HS-27A (cell line): ENCODE results near the gene ANO7.

ENCODE experiments used
- DNase-seq: peaks from one replicate; pipeline ENCODE4 v3.0.0-alpha.2; 2012; ENCODE audit warnings: low read depth, missing footprints

ANO7 gene

DNA sequence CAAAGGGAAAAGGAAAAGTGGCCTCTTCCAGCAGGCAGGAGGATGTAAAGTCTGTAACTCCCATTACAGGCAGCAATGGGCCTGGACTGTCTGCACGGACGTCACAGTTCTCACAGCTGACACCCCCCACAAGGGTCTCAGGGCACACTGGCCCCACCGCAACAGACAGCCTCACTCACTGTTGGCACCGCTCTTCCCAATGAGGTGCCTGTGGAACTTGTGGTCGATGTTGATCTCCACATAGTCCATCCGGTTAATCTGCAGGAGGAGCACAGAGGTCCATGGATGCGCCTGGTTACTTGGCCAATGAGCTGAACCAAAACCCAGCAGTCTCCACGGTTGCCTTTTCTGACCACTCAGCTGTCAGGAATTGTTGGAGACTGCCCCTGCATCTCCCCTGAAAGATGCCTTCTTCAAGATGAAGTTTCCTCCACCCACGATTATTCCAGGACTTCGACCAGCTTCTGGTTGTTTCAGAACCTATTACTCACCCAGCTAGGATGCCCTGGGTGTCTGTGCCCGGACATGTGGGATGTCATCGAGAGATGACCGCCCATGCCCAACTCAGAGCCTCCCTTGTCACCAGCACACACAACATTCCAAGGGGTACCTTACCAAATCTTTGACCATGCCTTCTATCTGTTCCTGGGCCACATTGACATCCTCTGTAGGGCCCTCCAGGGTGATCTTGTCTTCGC, 64.5 kb downstream of the ANO7 start:
- no peak for DNase-seq

GRCh38 chr2:241254904-241255351, 66.5 kb downstream of the ANO7 start:
- DNase-seq: no peak

GRCh38 chr2:241255542-241256167, 67.2 kb downstream of the ANO7 start:
- no peak for DNase-seq

GRCh38 chr2:241256168-241256545, 67.7 kb downstream of the ANO7 start:
- no peak for DNase-seq

GRCh38 chr2:241257419-241258032, 69.0 kb downstream of the ANO7 start:
- no peak for DNase-seq

DNA sequence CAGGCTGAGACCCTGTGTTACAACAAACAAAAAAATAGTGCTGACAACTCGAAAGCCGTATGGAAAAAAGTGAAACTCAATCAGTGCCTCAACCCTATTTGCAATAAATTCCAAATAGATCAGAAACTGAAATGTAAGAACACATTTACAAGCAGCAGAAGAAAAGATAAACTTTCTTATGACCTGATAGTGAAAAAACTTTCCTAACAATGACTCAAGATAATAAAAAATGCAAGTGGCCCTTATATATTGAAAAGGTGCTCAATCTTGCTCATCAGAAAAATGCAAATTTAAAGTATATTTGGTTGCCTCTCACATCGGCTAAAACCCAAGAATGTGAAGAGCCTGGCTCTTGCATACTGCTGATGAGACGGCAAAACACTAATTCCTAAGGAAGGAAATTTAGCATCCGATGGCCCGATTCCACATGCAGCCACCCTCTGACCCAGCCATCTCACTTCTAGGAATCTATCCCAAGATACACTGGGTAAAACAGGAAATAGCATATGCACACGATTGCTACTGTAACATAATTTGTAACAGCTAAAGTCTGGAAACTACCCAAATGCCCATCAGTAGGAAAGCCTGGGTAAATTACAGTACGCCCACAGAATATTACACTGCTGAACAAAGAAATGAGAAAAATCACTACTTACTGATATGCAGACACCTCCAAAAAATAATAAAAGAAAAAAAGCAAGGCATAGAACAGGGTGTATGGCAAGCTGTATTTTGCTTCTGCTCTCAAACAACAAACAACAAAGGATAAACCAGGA, 70.2 kb downstream of the ANO7 start:
- no peak for DNase-seq

- DNase-seq: no peak
Measured at GRCh38 chr2:241260911-241261310, 72.4 kb downstream of the ANO7 start.

- no peak for DNase-seq
Measured at GRCh38 chr2:241261628-241262027, 73.2 kb downstream of the ANO7 start.

DNA sequence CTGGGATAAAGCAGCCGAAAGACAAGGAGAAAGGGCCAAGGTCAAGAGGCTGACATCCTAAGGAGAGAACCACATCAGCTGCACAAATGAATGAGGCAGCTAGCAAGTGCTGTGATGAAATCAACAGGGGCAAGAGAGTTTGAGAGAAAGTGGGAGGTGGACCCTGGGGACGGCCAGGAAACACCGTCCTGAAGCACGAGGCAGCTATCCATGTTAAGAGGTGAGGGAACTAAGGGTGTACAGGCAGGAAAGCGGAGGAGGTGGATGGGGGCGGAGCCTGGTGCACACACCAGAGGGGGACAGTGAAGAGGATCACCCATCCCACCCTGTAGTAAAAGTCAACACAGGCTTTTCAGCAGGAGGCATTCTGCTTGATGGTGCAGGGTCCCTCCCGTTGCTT, 74.6 kb downstream of the ANO7 start:
- DNase-seq: no peak

GRCh38 chr2:241265506-241265905, 77.0 kb downstream of the ANO7 start:
- no peak for DNase-seq

GRCh38 chr2:241267249-241268067, 79.0 kb downstream of the ANO7 start:
- DNase-seq: no peak

- no peak for DNase-seq
Measured at GRCh38 chr2:241268306-241268705, 79.8 kb downstream of the ANO7 start.

- no peak for DNase-seq
Measured at GRCh38 chr2:241268716-241269445, 80.4 kb downstream of the ANO7 start.

GRCh38 chr2:241269707-241270520, 81.4 kb downstream of the ANO7 start:
- DNase-seq: no peak

DNA sequence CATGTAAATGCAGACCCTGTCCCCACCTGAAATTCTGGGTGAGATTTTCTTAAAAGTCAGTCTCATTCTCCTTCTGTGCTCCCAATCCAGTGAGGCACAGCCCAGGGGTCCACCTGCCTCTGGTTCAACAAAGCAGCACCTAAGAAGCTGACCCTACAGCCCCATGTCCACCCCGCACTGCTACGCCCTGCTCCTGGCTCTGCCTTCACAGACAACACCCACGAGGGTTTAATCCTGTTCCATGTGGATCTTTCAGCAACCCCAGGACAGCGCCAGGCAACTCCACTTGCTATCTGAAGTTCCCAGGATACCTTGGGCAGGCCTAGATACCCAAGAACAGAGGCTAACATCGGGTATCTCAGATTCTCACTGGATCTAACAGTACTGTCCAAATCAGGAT, 82.1 kb downstream of the ANO7 start:
- DNase-seq: no peak

- DNase-seq: no peak
Measured at GRCh38 chr2:241271706-241272302, 83.3 kb downstream of the ANO7 start.

GRCh38 chr2:241272303-241273209, 84.1 kb downstream of the ANO7 start:
- DNase-seq: no peak

GRCh38 chr2:241273210-241274020, 84.9 kb downstream of the ANO7 start:
- no peak for DNase-seq
